H9 (cell line): ENCODE data around the gene UCP3. TPM values are rescaled to one million over a fixed set of nuclear protein-coding genes. Genes with fewer than 3 reads are reported as not detected.

Experiments used
- DNase-seq: peaks from one replicate; pipeline ENCODE4 v3.0.0-alpha.2; 2017
- H2AFZ ChIP-seq: one replicate; pipeline ENCODE4 v1.6.1; 2013; ENCODE audit warnings: mild to moderate bottlenecking, low read length, control low read depth, moderate library complexity
- H2AK5ac ChIP-seq: 2 replicates; pipeline ENCODE4 v1.6.1; 2013; ENCODE audit warnings: low read length, control low read depth, mixed read lengths; ENCODE audit not compliant: insufficient read length
- H2BK120ac ChIP-seq: one replicate; pipeline ENCODE4 v1.6.1; 2013; ENCODE audit warnings: low read depth, mild to moderate bottlenecking, low read length, control low read depth, inconsistent platforms; ENCODE audit not compliant: poor library complexity, severe bottlenecking
- H2BK12ac ChIP-seq: 2 replicates; pipeline ENCODE4 v1.6.1; 2013; ENCODE audit warnings: low read length, control low read depth, mixed read lengths, low read depth; ENCODE audit not compliant: insufficient read length
- H2BK15ac ChIP-seq: 2 replicates; pipeline ENCODE4 v1.6.1; 2013; ENCODE audit warnings: low read depth, low read length, control low read depth
- H2BK20ac ChIP-seq: one replicate; pipeline ENCODE4 v1.6.1; 2013; ENCODE audit warnings: low read depth, mild to moderate bottlenecking, low read length, control low read depth, inconsistent platforms; ENCODE audit not compliant: poor library complexity, severe bottlenecking
- H2BK5ac ChIP-seq: 2 replicates; pipeline ENCODE4 v1.6.1; 2013; ENCODE audit warnings: low read length, control low read depth, mixed read lengths; ENCODE audit not compliant: insufficient read length
- H3K14ac ChIP-seq: 2 replicates; pipeline ENCODE4 v1.6.1; 2013; ENCODE audit warnings: low read length, control low read depth; ENCODE audit not compliant: insufficient read depth
- H3K18ac ChIP-seq: 2 replicates; pipeline ENCODE4 v1.6.1; 2013; ENCODE audit warnings: low read depth, mild to moderate bottlenecking, mixed read lengths, low read length, control low read depth; ENCODE audit not compliant: insufficient read length
- H3K23ac ChIP-seq: 2 replicates; pipeline ENCODE4 v1.6.1; 2013; ENCODE audit warnings: low read length, control low read depth, mixed read lengths, low read depth; ENCODE audit not compliant: insufficient read length
- H3K23me2 ChIP-seq: 2 replicates; pipeline ENCODE4 v1.6.1; 2013; ENCODE audit warnings: low read depth, mild to moderate bottlenecking, mixed read lengths, low read length, control low read depth; ENCODE audit not compliant: insufficient read length, poor library complexity, severe bottlenecking
- H3K27ac ChIP-seq: 2 replicates; pipeline ENCODE4 v1.5.1; 2013; ENCODE audit warnings: low read length, control low read depth, mixed read lengths, low read depth; ENCODE audit not compliant: insufficient read length
- H3K27me3 ChIP-seq: 2 replicates; pipeline ENCODE4 v1.6.1; 2013; ENCODE audit warnings: low read length, control low read depth, inconsistent platforms; ENCODE audit not compliant: insufficient read depth
- H3K4ac ChIP-seq: 2 replicates; pipeline ENCODE4 v1.6.1; 2013; ENCODE audit warnings: low read depth, mild to moderate bottlenecking, control low read depth, inconsistent platforms, low read length, moderate library complexity
- H3K4me1 ChIP-seq: 2 replicates; pipeline ENCODE4 v1.6.1; 2013; ENCODE audit warnings: low read length, control low read depth, inconsistent platforms; ENCODE audit not compliant: insufficient read depth
- H3K4me2 ChIP-seq: 2 replicates; pipeline ENCODE4 v1.6.1; 2013; ENCODE audit warnings: low read length, control low read depth, mixed read lengths; ENCODE audit not compliant: insufficient read length, insufficient read depth
- H3K56ac ChIP-seq: 2 replicates; pipeline ENCODE4 v1.6.1; 2013; ENCODE audit warnings: low read depth, mild to moderate bottlenecking, mixed read lengths, low read length, control low read depth; ENCODE audit not compliant: insufficient read length
- H3K79me1 ChIP-seq: 2 replicates; pipeline ENCODE4 v1.6.1; 2013; ENCODE audit warnings: low read depth, mild to moderate bottlenecking, moderate library complexity, low read length, control low read depth, inconsistent platforms; ENCODE audit not compliant: insufficient read depth, poor library complexity, severe bottlenecking
- H3K79me2 ChIP-seq: 2 replicates; pipeline ENCODE4 v1.6.1; 2013; ENCODE audit warnings: low read length, control low read depth, inconsistent platforms; ENCODE audit not compliant: insufficient read depth
- H3K9ac ChIP-seq: 2 replicates; pipeline ENCODE4 v1.6.1; 2013; ENCODE audit warnings: low read length, control low read depth, mixed read lengths; ENCODE audit not compliant: insufficient read length; ENCODE audit errors: extremely low read depth
- H3K9me3 ChIP-seq: one replicate; pipeline ENCODE4 v1.6.1; 2013; ENCODE audit warnings: low read depth, low read length, inconsistent platforms; ENCODE audit not compliant: control insufficient read depth
- H3T11ph ChIP-seq: one replicate; pipeline ENCODE4 v1.6.1; 2013; ENCODE audit warnings: mild to moderate bottlenecking, low read length, control low read depth, inconsistent platforms
- H4K20me1 ChIP-seq: one replicate; pipeline ENCODE4 v1.6.1; 2013; ENCODE audit not compliant: control insufficient read depth, insufficient read length, insufficient read depth
- H4K5ac ChIP-seq: 2 replicates; pipeline ENCODE4 v1.6.1; 2013; ENCODE audit warnings: low read depth, mild to moderate bottlenecking, mixed read lengths, low read length, control low read depth; ENCODE audit not compliant: insufficient read length
- H4K8ac ChIP-seq: replicated peaks from 2 replicates; pipeline ENCODE4 v1.6.1; 2013; ENCODE audit warnings: low read length, control low read depth, mixed read lengths, low read depth; ENCODE audit not compliant: insufficient read length
- H4K91ac ChIP-seq: 2 replicates; pipeline ENCODE4 v1.6.1; 2013; ENCODE audit warnings: low read depth, mild to moderate bottlenecking, moderate library complexity, mixed read lengths, low read length, control low read depth; ENCODE audit not compliant: insufficient read length
- H3K27ac Mint-ChIP-seq, 3 experiments: 2 replicates in 2 of 3; 3 replicates in 1 of 3; pipeline ENCODE4 v1.8.0; 2020 to 2021; ENCODE audit warnings: mixed read lengths in 3 of 3, mild to moderate bottlenecking in 1 of 3, moderate library complexity in 1 of 3
- H3K27me3 Mint-ChIP-seq: 2 replicates; pipeline ENCODE4 v1.8.0; 2021; ENCODE audit warnings: low read depth, mild to moderate bottlenecking, moderate library complexity, mixed read lengths
- H3K36me3 Mint-ChIP-seq, 3 experiments: 2 replicates in 2 of 3; 3 replicates in 1 of 3; pipeline ENCODE4 v1.8.0; 2020 to 2021; ENCODE audit warnings: low read depth in 3 of 3, mixed read lengths in 3 of 3; ENCODE audit not compliant: insufficient read depth in 1 of 3
- H3K4me1 Mint-ChIP-seq, 2 experiments: 2 replicates each; pipeline ENCODE4 v1.8.0; 2020; ENCODE audit warnings: mixed read lengths in 2 of 2
- H3K4me3 Mint-ChIP-seq, 2 experiments: 2 replicates in 1 of 2; 3 replicates in 1 of 2; pipeline ENCODE4 v1.8.0; 2020 to 2021; ENCODE audit warnings: mild to moderate bottlenecking in 2 of 2, mixed read lengths in 2 of 2, moderate library complexity in 1 of 2
- H3K9me3 Mint-ChIP-seq, 2 experiments: 2 replicates in 1 of 2; 3 replicates in 1 of 2; pipeline ENCODE4 v1.8.0; 2020; ENCODE audit warnings: mild to moderate bottlenecking in 2 of 2, mixed read lengths in 2 of 2, moderate library complexity in 1 of 2
- CTCF ChIP-seq: fragments of 200-600 bp; sonication (generic); conservative IDR thresholded peaks from 3 replicates; pipeline ENCODE4 v1.8.0; 2021; ENCODE audit warnings: antibody characterized with exemption, mild to moderate bottlenecking
- WGBS: extraction: QIAGEN DNeasy Blood & Tissue Kit; methylation state at CpG from one replicate; pipeline ENCODE4 v1.1.7; 2013; ENCODE audit warnings: missing lambda C conversion rate, low lambda C conversion rate, mixed read lengths; ENCODE audit not compliant: insufficient read length; ENCODE audit errors: extremely low coverage; 5-methylcytosine and 5-hydroxymethylcytosine counted together
- total RNA-seq: library from RNA; stranded (reverse); gene quantifications from 2 replicates; pipeline ENCODE4 v1.2.1, GENCODE V29; 2021

Gene UCP3
- total RNA-seq, 1 experiment from 2014 or later = 0.85 TPM

GRCh38 chr11:73958521-73959141, 50.3 kb downstream of the UCP3 start:
- no peak overlapping the region for H2AFZ ChIP-seq
- H2AK5ac ChIP-seq = no peak overlapping the region
- H2BK5ac ChIP-seq = no peak overlapping the region
- Mint-ChIP-seq H3K4me3 (no peak overlapping the region), H3K27me3 (peaks cover 4% of the 10 kb centered on the region; the same call in 1 of the 2 replicates), H3K27ac (no peak overlapping the region), H3K9me3 (peaks cover 0 to 2% of the 10 kb centered on the region in 2 experiments; a peak in 1 of 5 replicates), H3K36me3 (no peaks in the 10 kb centered on the region), H3K4me1 (no peaks in the 10 kb centered on the region)
- no peaks in the 10 kb centered on the region for H3K23me2 ChIP-seq
- H3K9me3 ChIP-seq = no peaks in the 10 kb centered on the region
- no peak overlapping the region for H3K27ac ChIP-seq
- H2BK15ac ChIP-seq = no peak overlapping the region
- H3K4me2 ChIP-seq = no peak overlapping the region
- no CpG with 5 or more reads among the region's 18 CpGs for WGBS
- no peak overlapping the region for H3K9ac ChIP-seq
- DNase-seq = no peak
- no peak overlapping the region for H2BK12ac ChIP-seq
- H3K56ac ChIP-seq = no peak overlapping the region
- no peaks in the 10 kb centered on the region for H4K20me1 ChIP-seq
- no peaks in the 10 kb centered on the region for H3K4me1 ChIP-seq
- no peaks in the 10 kb centered on the region for H3K79me1 ChIP-seq
- no peak overlapping the region for H2BK120ac ChIP-seq
- no peak overlapping the region for H3K14ac ChIP-seq
- H3T11ph ChIP-seq = no peak overlapping the region
- no peaks in the 10 kb centered on the region for H3K27me3 ChIP-seq
- no peak for TF ChIP-seq CTCF
- no peak overlapping the region for H2BK20ac ChIP-seq
- H3K4ac ChIP-seq = no peak overlapping the region
- no peak overlapping the region for H4K91ac ChIP-seq
- H4K5ac ChIP-seq = no peak overlapping the region
- H3K79me2 ChIP-seq = no peaks in the 10 kb centered on the region
- H3K23ac ChIP-seq = no peak overlapping the region
- no peak overlapping the region for H4K8ac ChIP-seq
- no peak overlapping the region for H3K18ac ChIP-seq
